RKO (cell line): ENCODE data around the gene NCKAP5.
"Not testable (repeated sequence)": the region's sequence is repeated elsewhere in the genome, so short reads cannot be mapped to it uniquely, and the experiment has no call there.

Source experiments
- DNase-seq: peaks from one replicate; pipeline ENCODE4 v3.0.0-alpha.2; 2016; ENCODE audit warnings: low spot score

Gene NCKAP5

DNA sequence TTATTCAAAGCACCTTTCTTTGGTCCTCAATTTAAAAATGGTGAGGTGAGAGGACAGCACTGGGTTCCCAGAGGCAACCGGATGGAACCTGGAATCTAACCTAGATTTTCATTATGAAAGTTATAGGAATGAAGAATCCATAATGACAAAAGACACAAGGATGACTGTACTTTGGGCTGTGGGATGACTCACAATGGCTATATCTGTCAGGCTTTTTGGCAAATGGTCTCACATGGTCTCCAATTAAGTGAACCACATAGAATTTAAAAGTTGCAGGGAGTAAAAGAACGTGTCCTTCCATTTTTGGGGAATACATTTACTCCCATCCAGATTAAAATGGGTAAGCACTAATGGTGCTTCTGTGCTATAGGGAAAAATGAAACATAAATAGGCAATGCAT, 866.5 kb downstream of the NCKAP5 start:
- DNase-seq, result no peak

DNA sequence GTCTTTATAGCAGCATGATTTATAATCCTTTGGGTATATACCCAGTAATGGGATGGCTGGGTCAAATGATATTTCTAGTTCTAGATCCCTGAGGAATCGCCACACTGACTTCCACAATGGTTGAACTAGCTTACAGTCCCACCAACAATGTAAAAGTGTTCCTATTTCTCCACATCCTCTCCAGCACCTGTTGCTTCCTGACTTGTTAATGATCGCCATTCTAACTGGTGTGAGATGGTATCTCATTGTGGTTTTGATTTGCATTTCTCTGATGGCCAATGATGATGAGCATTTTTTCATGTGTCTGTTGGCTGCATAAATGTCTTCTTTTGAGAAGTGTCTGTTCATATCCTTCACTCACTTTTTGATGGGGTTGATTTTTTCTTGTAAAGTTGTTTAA, 868.5 kb downstream of the NCKAP5 start:
- DNase-seq, result not testable (repeated sequence)

DNA sequence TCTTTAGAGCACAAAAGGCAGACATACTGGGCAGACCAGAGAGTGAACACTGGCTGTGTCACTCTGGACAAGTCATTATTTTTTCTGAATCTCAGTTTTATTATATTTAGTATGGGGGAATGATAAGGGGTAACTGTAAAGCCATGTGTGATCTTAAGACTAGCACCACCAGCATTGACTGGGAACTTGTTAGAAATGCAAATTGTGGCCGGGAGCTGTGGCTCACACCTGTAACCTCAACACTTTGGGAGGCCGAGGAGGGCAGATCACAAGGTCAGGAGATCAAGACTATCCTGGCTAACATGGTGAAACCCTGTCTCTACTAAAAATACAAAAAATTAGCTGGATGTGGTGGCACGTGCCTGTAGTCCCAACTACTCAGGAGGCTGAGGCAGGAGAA, 869.9 kb downstream of the NCKAP5 start:
- DNase-seq, result not testable (repeated sequence)

DNA sequence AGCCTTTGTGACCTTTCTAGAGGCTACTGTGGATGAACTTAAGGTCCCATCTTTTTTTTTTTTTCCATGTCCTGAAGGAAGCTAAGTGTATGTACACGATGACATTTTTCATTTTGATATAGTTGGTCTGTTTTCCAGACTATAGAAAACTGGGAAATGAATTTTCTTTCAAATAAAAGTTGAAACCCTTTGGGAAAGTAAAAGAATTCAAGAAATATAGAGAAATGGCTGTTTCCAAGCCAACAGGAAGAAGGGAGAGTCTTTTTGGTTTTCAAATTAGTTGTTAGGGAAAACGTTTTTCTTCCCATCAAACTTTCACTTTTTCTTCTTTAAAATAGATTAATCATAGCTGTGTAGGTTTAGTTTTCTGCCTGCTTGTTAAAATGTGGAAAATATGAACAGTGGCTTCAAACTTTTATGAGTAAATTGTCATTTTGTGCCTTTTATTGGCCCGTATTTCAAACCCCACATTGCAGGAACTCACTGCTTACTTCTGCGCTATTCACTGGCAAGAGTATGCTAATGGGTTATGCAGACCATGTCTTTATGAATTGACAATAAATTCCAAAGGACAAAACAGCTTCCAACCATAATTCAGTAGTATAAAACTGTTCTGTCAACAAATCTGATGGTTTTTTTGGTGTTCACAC, 870.6 kb downstream of the NCKAP5 start:
- DNase-seq, result no peak

DNA sequence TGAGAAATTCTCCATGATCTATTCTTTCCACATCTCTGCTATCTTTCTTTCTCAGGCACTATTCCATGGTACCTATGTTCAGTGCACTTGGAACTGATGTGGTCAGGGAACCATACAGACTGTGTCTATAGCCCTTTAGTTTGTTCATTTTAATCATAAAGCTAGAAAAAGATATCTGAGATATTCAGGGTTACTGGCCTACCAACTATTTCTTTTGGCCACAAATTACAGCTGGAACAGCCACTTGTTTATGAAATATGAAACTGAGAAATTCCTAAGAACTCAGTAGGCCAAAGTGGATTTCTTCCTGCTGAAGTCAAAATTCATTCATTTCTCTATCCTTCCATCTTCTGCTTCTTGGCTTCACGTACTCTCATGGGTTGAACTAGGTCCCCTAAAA, 875.4 kb downstream of the NCKAP5 start:
- DNase-seq, result no peak

DNA sequence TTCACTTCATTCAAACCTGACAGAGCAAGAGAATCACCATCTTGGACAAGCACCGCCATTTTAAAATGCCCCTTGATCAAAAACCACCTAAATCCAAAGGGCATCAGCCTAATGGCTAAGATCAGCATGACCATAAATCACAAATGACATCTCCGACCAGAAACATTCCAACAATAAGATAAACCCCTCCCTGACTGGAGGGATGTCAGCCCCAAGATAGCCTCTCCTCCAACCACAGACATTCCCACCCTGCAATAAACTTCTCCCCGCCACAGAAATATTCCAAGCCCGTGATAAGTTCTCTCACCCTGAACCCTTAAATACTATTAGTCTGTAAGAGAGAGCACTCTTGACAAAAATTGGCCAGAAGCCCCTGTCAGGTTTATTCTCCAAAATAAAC, 876.7 kb downstream of the NCKAP5 start:
- no peak for DNase-seq

DNA sequence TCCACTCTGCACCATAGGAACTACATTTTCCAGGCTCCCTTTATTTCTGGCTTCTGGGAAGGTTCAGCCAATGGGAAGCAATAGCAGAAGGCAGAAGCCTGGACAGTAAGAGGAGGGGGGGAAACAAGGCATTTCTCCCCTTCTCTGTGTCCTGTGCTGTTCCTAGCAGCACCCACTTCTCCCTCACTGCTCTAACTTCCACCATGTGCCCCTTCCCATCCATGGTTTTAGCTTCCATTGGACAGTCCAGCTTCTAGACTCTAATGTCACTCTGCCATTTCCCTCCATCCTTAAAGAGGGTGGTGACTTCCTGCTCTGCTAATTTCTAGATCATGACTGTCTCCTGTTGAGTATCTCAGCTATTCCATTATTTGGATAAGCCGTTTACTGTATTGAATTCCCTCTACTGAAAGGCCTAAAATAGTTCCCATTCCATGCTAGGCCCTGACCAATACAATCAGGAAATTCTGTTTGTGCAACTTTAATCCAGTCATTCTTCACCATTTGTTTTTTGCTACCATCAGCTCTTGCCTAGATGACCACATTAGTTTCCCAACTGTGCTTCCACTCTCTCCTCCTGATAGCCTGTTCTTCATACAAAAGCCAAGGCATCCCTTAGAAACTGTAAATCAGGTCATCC, 877.5 kb downstream of the NCKAP5 start:
- no peak for DNase-seq

DNA sequence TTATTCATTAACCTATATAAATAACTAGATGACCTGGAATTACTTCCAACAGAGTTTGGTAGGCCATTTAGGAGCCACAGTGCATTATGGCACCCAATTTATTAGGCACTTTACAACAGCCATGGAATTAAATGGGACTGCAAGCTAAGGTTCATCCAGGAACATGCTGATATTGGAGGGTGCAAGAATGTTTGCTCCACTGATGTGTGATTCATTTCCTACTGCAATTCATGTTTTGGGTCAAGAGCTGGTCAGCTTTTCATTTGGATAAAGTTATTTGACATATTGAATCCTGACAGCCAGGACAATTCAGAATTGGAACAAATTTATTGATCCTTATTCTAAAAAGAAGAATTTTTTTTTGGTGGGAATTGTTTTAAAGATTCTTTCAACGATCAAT, 886.5 kb downstream of the NCKAP5 start:
- DNase-seq, result no peak

DNA sequence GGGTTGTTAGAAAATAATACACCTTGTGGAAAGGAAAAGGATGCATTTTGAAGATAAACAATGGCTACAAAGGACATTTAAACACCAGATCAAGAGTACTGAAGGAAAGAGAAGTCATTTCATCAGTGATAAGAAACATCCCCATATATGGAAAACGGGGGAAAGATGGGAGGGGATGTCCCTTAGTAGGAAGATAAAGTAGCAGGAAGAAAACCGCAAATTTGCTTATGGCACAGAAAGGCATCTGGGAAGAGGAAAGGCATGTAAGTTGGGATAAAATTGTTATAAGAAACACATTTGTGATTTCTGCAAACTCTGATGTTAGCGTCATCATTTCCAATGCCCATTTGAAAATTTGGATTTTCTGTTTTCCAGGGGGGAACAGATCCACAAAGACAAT, 887.7 kb downstream of the NCKAP5 start:
- no peak for DNase-seq

DNA sequence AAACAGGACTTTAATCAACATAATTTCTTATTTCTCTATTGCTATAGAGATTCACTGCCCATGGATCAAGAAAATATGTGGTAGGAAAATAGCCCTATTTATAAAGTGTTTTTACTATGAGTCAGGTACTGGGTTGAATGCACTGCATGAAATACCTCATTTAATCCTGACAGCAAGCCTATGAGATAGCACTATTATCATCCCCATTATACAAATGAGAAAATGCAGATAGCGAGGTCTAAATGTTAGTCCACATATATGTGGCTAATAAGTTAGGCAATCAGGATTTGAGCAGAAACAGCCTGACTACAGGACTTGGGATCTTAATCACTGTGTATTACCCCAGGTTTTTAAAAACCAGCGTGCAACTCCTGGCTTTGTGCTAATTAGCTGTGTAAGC, 889.8 kb downstream of the NCKAP5 start:
- DNase-seq, result no peak

DNA sequence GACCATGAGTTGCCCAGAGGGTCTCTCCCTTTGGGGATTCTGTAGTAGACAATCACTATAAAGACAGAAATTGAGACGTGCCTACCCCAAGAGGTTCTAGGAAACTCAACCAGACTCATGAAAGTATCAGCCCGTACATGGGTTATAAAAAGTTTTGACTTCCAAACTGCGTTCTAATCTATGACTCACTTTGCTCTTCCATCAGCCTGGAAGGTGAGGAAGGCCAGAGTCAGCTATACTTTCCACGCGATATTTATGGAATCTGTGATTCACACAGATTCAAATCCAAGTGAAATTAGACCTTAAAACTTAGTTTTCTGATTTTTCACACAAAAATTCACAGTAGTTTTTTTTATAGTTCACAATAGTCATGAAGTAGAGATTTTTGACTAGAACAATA, 890.6 kb downstream of the NCKAP5 start:
- no peak for DNase-seq

DNA sequence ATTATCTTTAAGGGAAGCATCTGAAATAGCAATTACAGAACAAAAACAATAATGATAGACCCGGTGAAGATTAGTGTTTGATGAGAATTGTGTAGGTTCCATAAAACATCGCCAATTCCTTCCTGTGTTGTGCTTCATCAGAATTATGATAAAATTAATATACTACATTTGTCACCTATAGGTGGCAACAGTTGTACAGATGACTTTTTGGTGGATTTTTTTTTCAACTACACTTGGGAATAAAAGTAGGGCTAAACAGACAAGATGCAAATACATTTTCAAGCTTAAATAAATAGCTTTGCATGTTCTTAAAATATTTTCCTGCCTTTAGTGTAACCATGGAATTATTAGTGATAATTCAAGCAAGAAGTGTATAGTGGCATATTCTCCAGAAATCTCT, 891.3 kb downstream of the NCKAP5 start:
- peak; percentile 6 for DNase-seq

DNA sequence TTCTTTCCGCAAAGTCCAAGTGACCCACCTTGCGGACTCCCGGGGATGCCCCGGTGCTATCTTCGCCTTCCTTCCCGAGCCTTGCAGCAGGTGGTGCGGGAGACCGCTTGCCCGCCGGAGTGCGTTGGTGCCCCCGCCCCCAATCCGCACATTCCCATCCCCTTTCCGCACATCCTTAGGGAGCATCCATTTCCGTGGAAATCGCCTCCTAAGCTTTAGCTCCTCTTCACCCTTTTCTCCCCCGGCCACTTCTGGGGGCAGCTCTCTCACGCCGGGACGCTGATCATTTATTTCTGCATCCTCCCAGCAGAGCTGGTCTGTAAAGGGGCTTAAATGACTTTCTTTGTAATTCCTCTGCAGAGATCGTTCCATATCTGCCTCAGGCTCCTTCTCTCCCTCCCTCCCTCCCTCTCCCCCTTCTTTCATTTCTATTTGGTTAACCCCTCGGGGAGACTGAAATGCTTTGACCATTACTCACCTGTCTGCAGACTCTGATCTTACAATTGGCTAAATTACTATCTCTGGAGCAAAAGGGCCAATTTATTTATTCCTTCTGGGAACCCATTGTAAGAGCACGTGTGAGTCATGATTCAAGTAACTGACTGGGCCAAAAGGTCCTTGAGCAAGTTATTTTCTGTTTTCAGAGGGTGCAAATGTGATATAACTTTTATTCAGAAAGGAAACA, 897.0 kb downstream of the NCKAP5 start:
- DNase-seq, result no peak

DNA sequence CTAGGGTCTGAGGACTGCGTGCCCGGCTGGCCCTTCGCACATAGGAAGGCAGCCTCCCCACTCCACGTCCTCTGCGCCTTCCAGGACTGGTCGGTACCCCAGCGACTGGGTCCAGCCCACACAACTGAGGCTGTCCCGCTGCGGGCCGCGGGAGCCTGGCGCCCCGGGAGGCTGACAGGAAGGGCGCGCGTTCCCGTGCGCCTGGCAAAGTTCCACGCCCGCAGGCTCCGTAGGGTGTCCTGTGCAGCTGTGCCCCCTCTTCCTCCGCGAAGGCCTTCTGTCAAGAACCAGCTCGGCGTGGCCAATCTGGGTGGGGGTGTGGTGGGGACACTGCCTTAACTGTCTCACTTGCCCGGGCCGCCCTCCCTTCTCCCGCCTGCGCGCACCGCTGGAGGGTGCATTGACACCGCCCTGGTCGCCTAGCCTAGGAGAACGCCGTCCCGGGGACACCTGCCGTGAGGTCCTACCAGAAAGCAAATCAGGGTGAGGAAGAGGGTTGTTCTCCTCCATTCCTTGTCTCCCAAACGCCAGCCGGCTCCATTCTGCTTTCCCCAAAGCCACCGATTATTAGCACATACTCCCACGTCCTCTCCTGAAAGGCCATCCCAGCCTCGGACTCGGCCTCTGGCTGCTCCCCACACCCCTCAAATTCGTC, 897.6 kb downstream of the NCKAP5 start:
- no peak for DNase-seq

DNA sequence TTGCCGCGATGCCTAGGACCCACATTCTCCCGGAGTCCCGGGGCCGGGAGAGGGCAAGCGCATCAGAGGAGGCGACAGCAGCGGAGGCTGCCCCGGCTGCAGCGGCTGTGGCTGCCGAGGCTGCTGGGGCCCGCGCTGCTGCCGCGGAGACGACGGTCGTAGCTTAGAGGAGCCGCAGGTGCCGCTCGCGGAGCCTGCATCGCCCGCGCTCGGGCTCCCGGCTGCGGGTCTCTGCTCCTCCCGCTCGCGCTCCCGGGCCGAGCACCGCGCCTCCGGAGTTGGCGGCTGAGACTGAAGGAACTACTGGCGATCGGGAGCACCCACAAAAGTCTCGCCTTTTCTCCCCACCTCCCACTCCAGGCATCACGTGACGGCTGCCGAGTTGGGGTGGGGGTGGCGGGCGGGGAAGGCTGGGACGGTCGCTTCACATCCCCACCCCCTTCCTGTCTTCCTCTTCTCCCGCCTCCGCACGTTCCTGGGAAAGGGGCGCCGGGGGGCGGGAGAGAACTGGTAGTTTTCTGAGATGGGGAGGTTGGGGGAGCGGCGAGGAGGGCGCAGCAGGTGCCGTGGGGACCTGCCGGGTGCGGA, 898.3 kb downstream of the NCKAP5 start, which contains the start of gene LYPD1:
LYPD1 (minus strand) TSS at position 298 of the 588 bp plus-strand sequence; CDS start at position 25, 273 bp downstream.
- DNase-seq, result no peak

DNA sequence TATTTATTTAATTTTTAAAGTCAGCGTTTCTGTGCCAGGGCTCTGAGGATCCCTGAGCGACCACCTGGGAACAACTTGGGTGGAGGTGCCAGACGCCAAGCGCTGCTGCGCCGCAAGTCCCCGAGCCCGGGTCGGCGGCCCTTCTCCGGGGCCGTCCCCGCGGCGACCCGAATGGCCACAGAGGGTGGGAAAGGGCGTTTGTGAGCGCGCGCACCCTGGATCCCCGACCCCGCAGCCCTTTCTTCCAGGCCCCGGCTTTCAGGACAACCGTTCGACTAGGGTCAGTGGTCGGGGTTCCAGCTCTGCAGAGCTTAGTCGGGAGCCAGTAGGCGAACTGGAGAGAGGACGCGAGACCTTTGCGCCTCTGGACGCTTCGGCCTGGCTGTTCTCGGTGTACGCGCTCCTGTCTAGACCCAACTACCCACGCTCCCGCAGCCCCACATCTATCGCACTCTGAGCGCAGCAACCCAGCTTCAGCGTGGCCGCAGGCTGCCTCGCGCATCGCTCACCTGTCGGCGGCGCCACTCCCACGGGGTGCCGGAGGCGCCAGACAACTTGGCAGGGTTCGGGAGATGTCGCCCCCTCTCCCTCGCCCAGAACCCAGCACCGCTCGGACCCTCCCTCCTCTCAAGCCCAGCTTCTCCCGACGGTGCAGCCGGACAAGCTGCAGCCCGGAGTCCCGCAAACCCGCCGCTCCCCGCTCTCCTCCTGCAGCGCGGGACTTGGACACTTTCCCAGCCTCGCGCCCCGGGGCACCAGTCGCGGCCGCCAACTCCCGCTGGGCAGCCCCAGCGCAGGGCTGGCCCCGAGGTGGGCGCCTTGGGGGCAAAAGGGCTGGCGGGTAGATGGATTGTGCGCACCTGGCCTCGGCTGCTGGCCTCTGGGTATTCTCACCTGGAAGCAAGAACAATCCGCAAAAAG, 899.0 kb downstream of the NCKAP5 start:
- DNase-seq, result no peak

DNA sequence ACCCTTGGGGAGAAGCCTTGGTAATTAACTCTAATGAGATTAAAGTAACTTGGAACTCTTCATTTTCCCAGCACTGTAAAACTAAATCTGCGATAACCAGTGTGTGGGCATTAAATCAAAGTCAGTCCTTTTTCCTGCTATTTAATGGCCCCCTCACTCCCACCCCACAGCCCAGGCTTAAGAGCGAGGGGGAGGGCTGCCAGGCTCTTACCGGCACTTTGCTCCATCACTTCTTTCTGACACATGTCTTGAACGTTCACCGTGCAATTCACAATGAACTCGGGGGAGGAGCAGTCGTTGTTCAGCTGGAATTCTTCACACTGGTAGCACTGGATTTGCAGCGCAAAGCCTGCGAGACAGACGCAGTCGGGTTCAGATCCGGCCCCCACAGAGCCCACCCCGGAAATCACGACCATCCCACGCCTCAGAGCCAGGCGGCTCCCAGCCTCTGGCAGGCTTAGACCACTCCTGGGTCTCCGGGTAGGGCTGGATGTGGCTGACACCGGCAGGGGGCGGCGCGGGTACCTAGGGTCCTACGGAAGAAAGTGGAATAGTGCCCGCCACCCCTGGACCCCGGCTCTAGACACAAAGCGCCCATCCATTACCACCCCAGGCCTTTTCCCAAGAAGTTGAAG, 900.0 kb downstream of the NCKAP5 start:
- no peak for DNase-seq

DNA sequence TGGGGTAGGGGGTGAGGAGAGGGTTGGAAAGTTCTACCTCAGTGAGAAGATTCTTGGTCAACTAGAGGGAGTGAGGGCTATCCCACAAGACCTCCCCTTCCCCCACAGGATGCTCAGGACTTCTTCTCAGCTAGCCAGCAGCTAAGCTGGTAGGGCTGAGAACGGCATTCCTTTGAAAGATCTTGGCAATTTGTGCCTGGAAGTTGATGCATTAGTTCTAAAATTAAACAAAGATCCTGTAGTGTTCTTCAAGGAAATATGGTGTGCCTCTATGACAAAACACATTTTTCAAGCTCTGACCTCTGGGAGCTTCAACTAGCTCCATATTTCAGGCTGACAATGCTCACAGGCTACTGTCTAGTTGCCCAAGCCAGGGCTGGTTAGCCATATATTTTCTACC, 900.6 kb downstream of the NCKAP5 start:
- DNase-seq, result no peak

DNA sequence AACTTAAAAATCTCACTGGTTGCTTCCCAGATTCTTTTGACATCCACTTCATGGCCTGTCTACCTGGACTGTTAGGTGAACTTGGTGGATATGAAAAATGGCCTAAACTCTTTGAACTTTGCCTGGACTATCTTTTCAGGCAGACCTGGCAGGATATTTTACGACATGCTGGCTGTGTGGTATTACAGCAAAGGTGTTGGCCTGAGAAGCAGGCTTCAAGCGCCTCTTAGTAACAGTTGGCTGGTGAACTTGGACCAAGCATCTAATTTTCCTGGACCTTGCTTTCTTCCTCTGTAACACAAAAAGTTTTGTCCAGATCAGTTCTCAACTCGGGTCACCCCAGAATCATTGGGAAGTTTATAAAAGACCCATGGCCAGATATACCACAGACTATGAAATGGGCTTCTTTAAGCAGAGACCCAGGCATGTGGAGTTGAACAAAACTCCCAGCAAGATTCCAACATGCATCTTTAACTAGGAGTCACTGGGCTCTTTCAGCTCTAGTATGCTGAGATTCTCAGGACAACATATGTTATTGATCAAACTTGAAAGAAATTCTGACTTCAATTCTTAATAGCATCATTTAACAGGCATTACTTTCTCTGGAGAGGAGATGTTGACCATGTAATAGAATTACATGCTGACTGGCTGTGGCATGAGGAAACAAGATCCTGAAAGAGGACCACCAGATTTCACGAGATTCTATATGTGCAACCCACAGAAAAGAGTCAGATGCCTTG, 902.7 kb downstream of the NCKAP5 start:
- DNase-seq, result no peak

DNA sequence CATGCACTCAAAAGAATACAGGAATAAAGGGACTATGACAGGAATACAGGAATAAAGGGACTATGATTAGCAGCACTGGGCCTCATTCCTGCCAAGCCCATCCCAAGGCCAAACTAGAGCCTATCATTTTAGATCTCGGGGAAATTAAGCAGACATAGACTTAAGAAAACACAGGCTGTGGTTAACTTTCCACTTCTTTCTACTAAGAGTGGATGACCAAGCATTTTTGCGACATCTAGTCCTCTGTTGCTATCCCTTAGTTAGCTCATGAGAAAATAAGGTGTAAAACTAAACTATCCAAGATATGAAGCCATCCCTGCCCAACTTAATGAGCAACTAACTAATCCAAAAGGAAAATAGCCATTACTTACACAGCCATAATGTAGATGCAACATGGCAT, 904.2 kb downstream of the NCKAP5 start:
- DNase-seq, result no peak
